ENCODE measurements around the gene USF2. TPM values are rescaled to one million over a fixed set of nuclear protein-coding genes. Genes with fewer than 3 reads are reported as not detected.
A peak's percentile ranks its signal among the peaks of the same experiment; 100 is the strongest.

The USF2 gene
- polyA plus RNA-seq, 1 donor from 2014 or later = 107 TPM

GRCh38 chr19:35267353-35267817 lies 1.4 kb upstream of the USF2 start:
- H3K4me3 ChIP-seq (ENCODE audit: low read length) = peak overlapping the region; percentile 94
- no peaks in the 10 kb centered on the region for H3K27me3 ChIP-seq (ENCODE audit: insufficient read depth, low read depth, low read length)
- H2AFZ ChIP-seq (ENCODE audit: low read depth, low read length) = peak overlapping the region; percentile 65
- peaks cover 6% of the 10 kb centered on the region for H3K79me2 ChIP-seq (replicated peaks; ENCODE audit: insufficient read depth, low read length)
- H3K9me3 ChIP-seq (ENCODE audit: low read length) = no peaks in the 10 kb centered on the region
- TF ChIP-seq TAF1 (IDR thresholded peaks at IDR 0.05; ENCODE audit: low read depth) (no peak), REST (IDR thresholded peaks at IDR 0.05; ENCODE audit: borderline replicate concordance) (no peak), EZH2 (IDR thresholded peaks at IDR 0.05; ENCODE audit: borderline replicate concordance, insufficient read depth, low read length, poor library complexity, severe bottlenecking) (no peak), SMC3 (conservative IDR thresholded peaks at IDR 0.05; ENCODE audit: poor library complexity) (no peak), RAD21 (conservative IDR thresholded peaks at IDR 0.05) (no peak), CTCF (IDR thresholded peaks at IDR 0.05; ENCODE audit: poor library complexity, severe bottlenecking) (no peak), POLR2AphosphoS5 (IDR thresholded peaks at IDR 0.05) (no peak), MXI1 (conservative IDR thresholded peaks at IDR 0.05; ENCODE audit: poor library complexity, severe bottlenecking) (no peak), EP300 (conservative IDR thresholded peaks at IDR 0.05; ENCODE audit: poor library complexity, severe bottlenecking) (no peak)
- peak overlapping the region; percentile 86 for H3K9ac ChIP-seq (ENCODE audit: low read length)
- no peaks in the 10 kb centered on the region for H4K20me1 ChIP-seq (ENCODE audit: insufficient read depth)
- H3K4me2 ChIP-seq (ENCODE audit: low read length) = peak overlapping the region; percentile 94
- peak overlapping the region; percentile 81 for H3K27ac ChIP-seq (ENCODE audit: low read length)
- H3F3A ChIP-seq (ENCODE audit: insufficient read depth, low read length, poor library complexity, severe bottlenecking) = no peaks in the 10 kb centered on the region
- no peaks in the 10 kb centered on the region for H3K36me3 ChIP-seq (ENCODE audit: insufficient read depth, low read length)
- no peaks in the 10 kb centered on the region for H3K9me2 ChIP-seq (ENCODE audit: insufficient read depth, low read length)

GRCh38 chr19:35267818-35268535 lies 785 bp upstream of the USF2 start:
- Histone ChIP-seq H2AFZ (ENCODE audit: low read depth, low read length) (peak overlapping the region; percentile 65), H3K9me3 (ENCODE audit: low read length) (no peaks in the 10 kb centered on the region), H3K27me3 (ENCODE audit: insufficient read depth, low read depth, low read length) (no peaks in the 10 kb centered on the region), H3F3A (ENCODE audit: insufficient read depth, low read length, poor library complexity, severe bottlenecking) (no peaks in the 10 kb centered on the region), H3K27ac (ENCODE audit: low read length) (peak overlapping the region; percentile 81), H3K4me2 (ENCODE audit: low read length) (peak overlapping the region; percentile 94), H3K36me3 (ENCODE audit: insufficient read depth, low read length) (no peaks in the 10 kb centered on the region), H3K9ac (ENCODE audit: low read length) (peak overlapping the region; percentile 86), H3K79me2 (replicated peaks; ENCODE audit: insufficient read depth, low read length) (peaks cover 6% of the 10 kb centered on the region), H4K20me1 (ENCODE audit: insufficient read depth) (no peaks in the 10 kb centered on the region), H3K4me3 (ENCODE audit: low read length) (peak overlapping the region; percentile 94), H3K9me2 (ENCODE audit: insufficient read depth, low read length) (no peaks in the 10 kb centered on the region)
- TF ChIP-seq REST (IDR thresholded peaks at IDR 0.05; ENCODE audit: borderline replicate concordance) (peak; percentile 17), POLR2AphosphoS5 (IDR thresholded peaks at IDR 0.05) (peak; percentile 39), MXI1 (conservative IDR thresholded peaks at IDR 0.05; ENCODE audit: poor library complexity, severe bottlenecking) (peak; percentile 36), EP300 (conservative IDR thresholded peaks at IDR 0.05; ENCODE audit: poor library complexity, severe bottlenecking) (no peak), TAF1 (IDR thresholded peaks at IDR 0.05; ENCODE audit: low read depth) (no peak), RAD21 (conservative IDR thresholded peaks at IDR 0.05) (no peak), CTCF (IDR thresholded peaks at IDR 0.05; ENCODE audit: poor library complexity, severe bottlenecking) (peak; percentile 11)

Measured in neural cell (in vitro differentiated cells).